Keratinocyte (primary cell): ENCODE data around the gene PIGA. TPM values are rescaled to one million over a fixed set of nuclear protein-coding genes. Genes with fewer than 3 reads are reported as not detected.

ENCODE experiments used
- DNase-seq: peaks from one replicate; pipeline ENCODE4 v3.0.0-alpha.2; 2011; ENCODE audit warnings: low read depth, missing footprints, low spot score
- FAIRE-seq: peaks from 2 replicates; lab custom pipeline; 2011; peaks lifted over from hg19 to GRCh38; lab: Jason Lieb, UNC
- H2AFZ ChIP-seq: 2 replicates; pipeline ENCODE4 v1.6.0; 2012; ENCODE audit warnings: low read length, control low read depth, inconsistent platforms; ENCODE audit not compliant: control insufficient read depth
- H3K27ac ChIP-seq: 2 replicates; pipeline ENCODE4 v1.5.1; 2011; ENCODE audit warnings: low read length; ENCODE audit not compliant: control insufficient read depth, insufficient read depth
- H3K27me3 ChIP-seq: 3 replicates; pipeline ENCODE4 v1.6.0; 2011; ENCODE audit warnings: low read length; ENCODE audit not compliant: control insufficient read depth, insufficient read depth; ENCODE audit errors: extremely low read depth
- H3K36me3 ChIP-seq, 2 experiments: 2 replicates in 1 of 2; 3 replicates in 1 of 2; pipeline ENCODE4 v1.5.1; 2011; ENCODE audit warnings: low read length in 2 of 2, mild to moderate bottlenecking in 1 of 2; ENCODE audit not compliant: control insufficient read depth in 2 of 2, insufficient read depth in 2 of 2; ENCODE audit errors: extremely low read depth in 1 of 2
- H3K4me1 ChIP-seq: 3 replicates; pipeline ENCODE4 v1.5.1; 2011; ENCODE audit warnings: low read length; ENCODE audit not compliant: control insufficient read depth, insufficient read depth; ENCODE audit errors: extremely low read depth
- H3K4me2 ChIP-seq: 3 replicates; pipeline ENCODE4 v1.6.0; 2011; ENCODE audit warnings: low read depth, low read length; ENCODE audit not compliant: control insufficient read depth, insufficient read depth; ENCODE audit errors: extremely low read depth
- H3K4me3 ChIP-seq, 3 experiments: fragments of 200-600 bp in 1 of 3; sonication (generic) in 1 of 3; 2 replicates in 2 of 3; 3 replicates in 1 of 3; pipeline ENCODE4 v1.5.1; 2011 to 2016; ENCODE audit warnings: low read length in 3 of 3, mild to moderate bottlenecking in 3 of 3, control low read depth in 2 of 3, inconsistent platforms in 1 of 3, low read depth in 1 of 3, mixed read lengths in 1 of 3, mixed run types in 1 of 3, moderate library complexity in 1 of 3; ENCODE audit not compliant: control insufficient read depth in 2 of 3, insufficient read depth in 2 of 3; ENCODE audit errors: extremely low read depth in 1 of 3
- H3K79me2 ChIP-seq: 2 replicates; pipeline ENCODE4 v1.6.0; 2012; ENCODE audit warnings: low read length; ENCODE audit not compliant: control insufficient read depth, insufficient read depth
- H3K9ac ChIP-seq: 3 replicates; pipeline ENCODE4 v1.6.0; 2011; ENCODE audit warnings: low read length; ENCODE audit not compliant: control insufficient read depth, insufficient read depth; ENCODE audit errors: extremely low read depth
- H3K9me1 ChIP-seq: 3 replicates; pipeline ENCODE4 v1.6.0; 2011; ENCODE audit warnings: low read length; ENCODE audit not compliant: control insufficient read depth, insufficient read depth; ENCODE audit errors: extremely low read depth
- H3K9me3 ChIP-seq: 2 replicates; pipeline ENCODE4 v1.5.1; 2012; ENCODE audit warnings: low read depth, low read length; ENCODE audit not compliant: control insufficient read depth
- H4K20me1 ChIP-seq: 3 replicates; pipeline ENCODE4 v1.6.0; 2011; ENCODE audit warnings: low read length; ENCODE audit not compliant: control insufficient read depth, insufficient read depth; ENCODE audit errors: extremely low read depth
- EZH2 ChIP-seq: IDR thresholded peaks from one replicate; pipeline ENCODE4 v1.6.1; 2012; ENCODE audit warnings: inconsistent platforms, mild to moderate bottlenecking, low read length, moderate library complexity
- dilution Hi-C: fragments of 300-500 bp; cut with MboI; formaldehyde crosslinking; loops from one replicate; pipeline ENCODE4 v1.7.0; 2020; ENCODE audit warnings: low sequenced_read_pairs; ENCODE audit not compliant: extremely low pct_ligation_motif_present
- polyA plus RNA-seq, 5 experiments: library from polyadenylated mRNA; depleted of rRNA in 3 of 5; stranded (reverse) in 3 of 5; stranded (forward) in 1 of 5; unstranded in 1 of 5; fragments of >200 nt; gene quantifications; 1 replicate in 1 of 5; 2 replicates in 3 of 5; 3 replicates in 1 of 5; pipeline versions ENCODE4 v1.2.1 to v1.2.3, GENCODE V29; 2011 to 2012; ENCODE audit warnings: missing spikeins in 2 of 5, low read depth in 1 of 5, low replicate concordance in 1 of 5
- TF ChIP-seq, protein P1 (sequence below), 3 experiments: IDR thresholded peaks in 1 of 3; conservative IDR thresholded peaks in 1 of 3; optimal IDR thresholded peaks in 1 of 3; 2 replicates in 2 of 3; 3 replicates in 1 of 3; pipeline versions ENCODE3 to v1.5.1; 2011; ENCODE audit warnings: low read length in 3 of 3, mild to moderate bottlenecking in 3 of 3, moderate library complexity in 2 of 3, control low read depth in 1 of 3, inconsistent platforms in 1 of 3; ENCODE audit not compliant: insufficient read depth in 2 of 3; ENCODE audit errors: extremely low read depth in 1 of 3

Gene PIGA
- polyA plus RNA-seq, 1 donor (not counting 4 experiments of a cell fraction or from before 2014, with no cell fraction given): 17.0 TPM

DNA sequence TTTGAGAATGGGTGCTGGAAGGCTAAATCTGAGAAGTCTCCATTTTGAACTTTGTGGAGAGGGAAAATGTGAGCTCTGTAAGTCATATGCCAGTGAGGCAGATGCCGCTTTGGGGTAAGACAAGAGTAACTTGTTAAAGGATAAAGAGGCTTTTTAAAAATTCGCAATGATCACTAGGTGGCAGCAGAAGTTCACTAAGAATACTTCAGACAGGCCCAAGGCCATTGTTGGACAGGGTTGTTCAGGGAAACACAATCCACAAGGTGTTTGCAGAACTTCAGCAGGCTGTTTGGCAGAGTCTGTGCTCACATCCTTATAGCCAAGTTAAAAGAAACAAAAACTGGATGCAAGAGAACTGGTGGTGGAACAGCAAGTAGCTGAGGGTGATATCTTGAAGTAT is 13.7 kb upstream of the PIGA start:
- no peak overlapping the region for H2AFZ ChIP-seq
- H3K9me1 ChIP-seq: no peaks in the 10 kb centered on the region
- H3K4me1 ChIP-seq: no peaks in the 10 kb centered on the region
- H3K9me3 ChIP-seq: no peaks in the 10 kb centered on the region
- no peaks in the 10 kb centered on the region for H3K36me3 ChIP-seq
- peak; percentile 81 for FAIRE-seq
- no peak overlapping the region for H3K4me2 ChIP-seq
- H3K9ac ChIP-seq: no peak overlapping the region
- no peak overlapping the region for H3K4me3 ChIP-seq
- H3K27me3 ChIP-seq: no peaks in the 10 kb centered on the region
- no peak overlapping the region for H3K27ac ChIP-seq
- TF ChIP-seq, protein P1, sequence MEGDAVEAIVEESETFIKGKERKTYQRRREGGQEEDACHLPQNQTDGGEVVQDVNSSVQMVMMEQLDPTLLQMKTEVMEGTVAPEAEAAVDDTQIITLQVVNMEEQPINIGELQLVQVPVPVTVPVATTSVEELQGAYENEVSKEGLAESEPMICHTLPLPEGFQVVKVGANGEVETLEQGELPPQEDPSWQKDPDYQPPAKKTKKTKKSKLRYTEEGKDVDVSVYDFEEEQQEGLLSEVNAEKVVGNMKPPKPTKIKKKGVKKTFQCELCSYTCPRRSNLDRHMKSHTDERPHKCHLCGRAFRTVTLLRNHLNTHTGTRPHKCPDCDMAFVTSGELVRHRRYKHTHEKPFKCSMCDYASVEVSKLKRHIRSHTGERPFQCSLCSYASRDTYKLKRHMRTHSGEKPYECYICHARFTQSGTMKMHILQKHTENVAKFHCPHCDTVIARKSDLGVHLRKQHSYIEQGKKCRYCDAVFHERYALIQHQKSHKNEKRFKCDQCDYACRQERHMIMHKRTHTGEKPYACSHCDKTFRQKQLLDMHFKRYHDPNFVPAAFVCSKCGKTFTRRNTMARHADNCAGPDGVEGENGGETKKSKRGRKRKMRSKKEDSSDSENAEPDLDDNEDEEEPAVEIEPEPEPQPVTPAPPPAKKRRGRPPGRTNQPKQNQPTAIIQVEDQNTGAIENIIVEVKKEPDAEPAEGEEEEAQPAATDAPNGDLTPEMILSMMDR (optimal IDR thresholded peaks at IDR 0.05 in 1 of 3, IDR thresholded peaks at IDR 0.05 in 1 of 3, conservative IDR thresholded peaks at IDR 0.05 in 1 of 3; ENCODE audit: extremely low read depth in 1 of 3, insufficient read depth in 2 of 3, low read length in 3 of 3): peak; percentile 53 to 55 (median 54)
- TF ChIP-seq EZH2: no peak
- H3K79me2 ChIP-seq: no peaks in the 10 kb centered on the region
- dilution Hi-C loops: no loop called here
- peak; percentile 36 for DNase-seq
- no peaks in the 10 kb centered on the region for H4K20me1 ChIP-seq

DNA sequence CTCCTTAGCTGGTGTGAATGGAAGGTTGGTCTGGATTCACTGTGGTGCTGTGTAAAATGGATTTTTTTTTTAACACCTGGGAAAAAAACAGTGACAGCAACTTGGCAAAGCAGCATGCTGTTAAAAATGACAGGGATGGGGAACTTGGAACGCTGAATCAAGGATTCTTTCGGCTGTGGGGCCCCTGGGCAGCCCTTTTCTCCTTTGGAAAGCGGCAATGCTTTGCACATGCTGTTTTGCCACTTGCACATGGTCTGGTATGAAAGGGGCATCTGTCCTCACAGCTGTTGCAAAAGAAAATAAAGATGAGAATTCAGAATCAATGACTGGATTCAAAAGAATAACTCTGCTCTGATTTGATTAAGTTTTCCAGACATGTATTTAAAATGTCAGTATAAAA is 10.7 kb upstream of the PIGA start:
- H3K79me2 ChIP-seq: no peaks in the 10 kb centered on the region
- no peaks in the 10 kb centered on the region for H3K36me3 ChIP-seq
- no peaks in the 10 kb centered on the region for H4K20me1 ChIP-seq
- no peak overlapping the region for H3K9ac ChIP-seq
- no peak overlapping the region for H3K4me2 ChIP-seq
- no peaks in the 10 kb centered on the region for H3K27me3 ChIP-seq
- no peaks in the 10 kb centered on the region for H3K9me3 ChIP-seq
- DNase-seq: no peak
- H3K4me1 ChIP-seq: no peaks in the 10 kb centered on the region
- no peak overlapping the region for H3K27ac ChIP-seq
- no peak overlapping the region for H2AFZ ChIP-seq
- dilution Hi-C loops: no loop called here
- H3K9me1 ChIP-seq: no peaks in the 10 kb centered on the region
- FAIRE-seq: no peak
- H3K4me3 ChIP-seq: no peak overlapping the region
- TF ChIP-seq EZH2: no peak
- TF ChIP-seq, protein P1 (optimal IDR thresholded peaks at IDR 0.05 in 1 of 3, IDR thresholded peaks at IDR 0.05 in 1 of 3, conservative IDR thresholded peaks at IDR 0.05 in 1 of 3; ENCODE audit: extremely low read depth in 1 of 3, insufficient read depth in 2 of 3, low read length in 3 of 3): no peak
